HG03135 (cell line): Measurements from ENCODE around the gene CIAO1.

ENCODE experiments used
- ATAC-seq: cut with Tn5 transposase; IDR thresholded peaks from one replicate; pipeline ENCODE4 v1.9.1; 2021; ENCODE audit warnings: mild to moderate bottlenecking, moderate library complexity; ENCODE audit not compliant: unreplicated experiment

Gene CIAO1

DNA sequence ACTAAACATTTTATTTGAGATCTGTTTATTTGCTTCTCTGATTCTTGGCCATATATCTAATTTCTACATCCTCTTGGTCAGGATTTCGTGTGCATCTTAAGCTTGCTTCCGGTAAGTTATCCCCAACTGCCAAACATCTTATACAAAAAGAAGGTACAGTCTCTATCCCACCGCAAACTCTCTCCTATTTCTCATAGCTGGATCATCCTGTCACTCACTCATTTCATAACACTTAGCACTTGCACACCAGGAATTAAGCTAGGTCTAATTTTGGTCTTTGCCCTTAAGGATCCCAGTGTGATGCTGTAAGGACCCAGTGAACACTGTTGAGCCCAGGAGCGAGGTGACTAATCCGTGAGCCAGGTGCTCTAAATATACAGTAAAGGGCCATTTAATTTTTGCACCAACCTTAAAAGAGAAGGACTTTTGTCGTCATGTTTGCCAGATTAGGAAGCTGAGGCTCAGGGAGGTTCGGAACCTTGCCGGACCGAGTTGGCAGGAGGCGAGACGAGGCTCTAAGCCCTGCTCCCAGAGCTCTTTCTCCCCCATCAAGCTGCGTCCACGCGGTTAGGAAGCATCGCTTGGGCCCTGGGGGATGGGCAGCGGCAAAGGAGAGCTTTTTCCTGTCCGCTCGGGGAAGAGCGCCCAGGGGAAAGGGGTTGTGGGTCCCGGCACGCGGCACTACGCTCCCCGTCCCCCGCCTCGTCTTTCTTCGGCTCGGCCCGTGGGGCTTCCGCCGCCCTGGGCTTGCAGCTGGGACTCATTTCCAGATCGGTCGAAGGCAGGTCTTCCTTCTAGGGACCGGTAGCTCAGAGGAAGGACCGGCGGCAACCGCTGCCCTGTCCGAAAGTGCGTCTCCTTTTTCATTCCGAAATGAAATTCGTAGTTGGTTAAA lies 55.0 kb downstream of the CIAO1 start:
- peak; percentile 19 for ATAC-seq
